H54 (cell line): ENCODE measurements around the gene PAX2.

ENCODE experiments used
- DNase-seq: peaks from one replicate; pipeline ENCODE4 v3.0.0; 2011; ENCODE audit warnings: low spot score, mixed read lengths; ENCODE audit not compliant: insufficient read length
- FAIRE-seq: peaks from 3 replicates; lab custom pipeline; 2011; peaks lifted over from hg19 to GRCh38; lab: Jason Lieb, UNC
- POLR2A ChIP-seq: IDR thresholded peaks from 2 replicates; pipeline ENCODE4 v1.6.1; 2011; ENCODE audit warnings: low read depth, mild to moderate bottlenecking, low read length

Gene PAX2

DNA sequence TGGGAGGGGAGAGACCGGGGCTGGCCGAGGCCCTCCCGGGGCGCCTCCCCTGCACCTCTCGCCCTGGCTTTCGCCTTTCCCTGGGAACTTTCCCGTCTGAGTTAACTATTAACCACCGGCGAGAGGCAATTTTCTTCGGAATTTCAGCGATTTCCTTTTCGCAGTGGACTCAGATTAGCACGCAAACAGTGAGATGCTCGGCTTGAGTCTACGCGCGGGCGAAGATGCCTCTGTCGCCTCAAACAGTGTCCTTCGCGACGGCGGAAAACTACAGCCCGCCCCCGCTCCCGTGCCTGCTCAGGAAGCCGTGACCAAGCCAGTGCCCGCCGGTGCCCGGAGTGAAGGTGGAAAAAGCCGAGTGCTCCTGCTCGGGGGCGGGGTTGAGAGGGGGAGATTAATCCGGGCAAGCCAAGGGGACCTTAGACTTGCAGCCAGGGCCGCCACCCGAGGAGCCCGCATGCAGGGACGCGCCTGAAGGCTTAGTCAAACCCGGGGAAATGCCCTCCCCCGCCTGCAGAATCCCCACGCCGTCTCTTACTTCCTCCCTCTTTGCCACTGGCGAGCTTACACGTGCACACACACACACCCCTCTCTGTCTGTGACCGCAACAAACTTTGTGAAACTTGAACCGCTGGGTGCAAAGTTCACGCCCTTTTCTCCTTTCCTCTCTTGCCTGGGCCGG, 14.5 kb upstream of the PAX2 start:
- no peak for FAIRE-seq
- DNase-seq: no peak
- TF ChIP-seq POLR2A: no peak

DNA sequence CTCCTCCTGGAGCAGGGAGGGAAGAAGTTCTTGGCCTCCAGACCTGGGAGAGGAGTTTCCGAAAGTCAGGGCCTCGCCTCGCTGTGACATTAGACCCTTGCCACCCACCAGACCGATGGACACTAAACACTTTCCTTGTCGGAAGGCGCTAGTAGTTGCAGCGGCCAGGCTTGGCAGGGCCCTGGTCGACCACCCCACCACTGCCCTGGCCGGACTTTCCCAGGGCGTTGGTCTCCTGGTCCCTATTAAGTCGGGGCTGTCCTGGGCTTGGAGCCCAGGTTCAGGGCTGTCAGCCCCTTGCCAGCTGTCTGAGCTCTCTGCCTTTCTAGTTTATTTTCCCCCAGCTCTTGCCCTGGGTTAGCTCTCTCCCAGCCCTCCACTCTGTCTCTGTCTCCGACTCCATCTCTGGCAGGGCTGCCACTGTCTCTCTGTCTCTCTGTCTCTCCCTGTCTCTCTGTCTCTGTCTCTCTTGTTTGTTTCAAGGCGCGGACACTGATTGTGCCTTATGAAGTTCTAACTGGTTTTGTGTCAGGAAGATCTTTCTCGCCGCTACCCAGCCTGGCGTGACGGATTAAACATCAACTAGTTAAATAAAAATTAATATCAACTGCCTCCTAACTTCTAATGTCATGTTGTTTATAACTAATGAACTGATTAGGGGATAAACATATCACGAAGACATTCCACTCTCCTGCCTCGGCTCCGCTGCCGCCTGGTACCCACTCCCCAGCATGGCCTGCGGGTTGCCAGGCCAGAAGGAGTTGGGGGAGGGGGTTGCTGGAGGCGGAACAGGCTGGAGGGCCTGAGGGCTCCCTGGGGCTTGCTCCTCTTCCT, 13.8 kb upstream of the PAX2 start:
- DNase-seq (no peak), FAIRE-seq (no peak)
- TF ChIP-seq POLR2A: no peak

DNA sequence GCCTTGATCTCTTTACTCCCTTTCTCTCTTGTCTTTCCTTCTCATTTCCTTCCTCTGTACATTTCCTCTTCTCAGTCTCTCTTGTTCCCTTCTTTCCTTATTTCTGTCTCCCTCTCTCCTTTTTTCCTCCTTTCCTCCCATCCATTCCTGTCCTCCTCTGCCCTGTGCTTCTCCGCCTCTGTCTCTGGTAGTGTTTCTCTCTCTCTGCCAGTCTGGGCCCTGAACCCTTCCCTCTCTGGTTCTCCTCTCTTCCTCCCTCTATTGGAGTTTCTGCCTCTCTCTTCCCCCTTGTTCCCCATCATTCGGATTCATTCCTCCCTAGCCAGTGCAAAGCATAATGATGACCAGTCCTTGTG, 13.2 kb upstream of the PAX2 start:
- no peak for TF ChIP-seq POLR2A
- DNase-seq: no peak
- FAIRE-seq: no peak

DNA sequence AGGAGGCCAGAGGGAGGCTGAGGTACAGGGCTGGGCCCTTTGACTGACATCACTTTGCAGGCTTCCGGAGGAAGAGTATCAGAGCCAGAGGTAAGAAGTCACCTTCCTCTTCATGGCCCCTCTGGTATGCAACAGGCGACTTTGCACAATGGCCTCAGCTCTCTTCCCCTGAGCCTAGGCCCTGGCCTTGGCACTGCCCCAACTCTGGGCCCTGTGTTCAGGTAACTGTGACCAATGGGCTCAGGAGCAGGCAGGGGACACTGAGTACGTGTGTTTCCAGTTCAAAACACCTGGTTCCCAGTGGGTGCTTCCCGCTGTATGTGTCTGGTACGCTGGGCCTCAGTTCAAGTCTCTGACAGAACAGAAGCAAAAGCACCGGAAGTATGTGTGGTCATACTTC, 12.1 kb upstream of the PAX2 start:
- FAIRE-seq (no peak), DNase-seq (no peak)
- TF ChIP-seq POLR2A: no peak

DNA sequence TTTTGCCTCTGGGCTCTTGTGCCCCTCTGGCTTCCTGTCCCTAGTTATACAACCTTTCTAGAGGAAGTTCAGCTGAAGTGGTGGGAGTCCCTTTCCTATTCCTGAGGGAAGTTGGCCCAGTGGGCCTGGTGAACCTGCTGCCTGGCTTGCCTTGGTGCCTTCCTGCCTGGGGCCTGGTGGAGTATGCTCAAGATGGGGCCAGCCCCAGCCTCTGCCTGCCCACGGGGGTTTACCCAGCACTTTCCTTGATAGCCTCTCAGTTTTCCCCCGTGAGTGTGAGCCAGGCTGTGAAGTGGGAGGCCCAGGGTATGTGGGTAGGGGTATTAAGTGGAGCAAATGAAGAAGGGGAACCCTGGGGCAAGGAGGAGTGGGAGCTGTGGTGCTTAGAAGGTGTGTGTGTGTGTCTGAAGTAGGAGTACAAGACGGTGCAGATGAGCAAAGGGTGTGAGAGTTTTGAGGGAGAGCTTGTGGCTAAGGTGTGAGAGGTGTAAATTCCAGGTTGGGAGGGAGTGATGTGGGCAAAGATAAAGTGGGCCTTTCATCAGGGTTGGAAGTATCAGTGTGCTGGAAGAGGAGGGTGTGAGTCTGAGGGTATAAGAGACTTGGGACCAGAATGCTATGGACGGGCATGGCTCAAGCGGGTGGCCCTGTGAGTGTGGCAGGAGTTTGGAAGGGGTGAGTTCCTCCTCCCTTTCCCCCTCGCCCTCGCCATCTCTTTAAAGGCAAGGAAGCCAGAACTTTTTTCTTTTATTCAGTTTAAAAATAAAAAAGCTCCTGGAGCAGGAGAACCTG, 10.9 kb upstream of the PAX2 start:
- TF ChIP-seq POLR2A: no peak
- no peak for FAIRE-seq

DNA sequence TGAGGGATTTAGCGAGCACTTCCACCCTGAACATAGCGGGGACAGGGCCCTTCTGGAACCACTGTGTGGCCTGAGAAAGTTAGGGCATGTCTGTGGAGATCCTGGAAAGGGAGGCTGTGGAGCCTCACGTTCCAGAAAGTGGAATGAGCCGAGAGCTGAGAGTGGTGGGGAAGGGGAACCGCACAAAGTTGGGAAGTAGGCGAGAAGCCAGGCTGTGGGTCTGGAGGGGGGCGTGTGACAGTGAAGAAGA, 10.4 kb upstream of the PAX2 start:
- FAIRE-seq (no peak), DNase-seq (no peak)
- TF ChIP-seq POLR2A: no peak

More for the DNA sequence above, 10.9 kb upstream of the PAX2 start:
- DNase-seq: no peak

DNA sequence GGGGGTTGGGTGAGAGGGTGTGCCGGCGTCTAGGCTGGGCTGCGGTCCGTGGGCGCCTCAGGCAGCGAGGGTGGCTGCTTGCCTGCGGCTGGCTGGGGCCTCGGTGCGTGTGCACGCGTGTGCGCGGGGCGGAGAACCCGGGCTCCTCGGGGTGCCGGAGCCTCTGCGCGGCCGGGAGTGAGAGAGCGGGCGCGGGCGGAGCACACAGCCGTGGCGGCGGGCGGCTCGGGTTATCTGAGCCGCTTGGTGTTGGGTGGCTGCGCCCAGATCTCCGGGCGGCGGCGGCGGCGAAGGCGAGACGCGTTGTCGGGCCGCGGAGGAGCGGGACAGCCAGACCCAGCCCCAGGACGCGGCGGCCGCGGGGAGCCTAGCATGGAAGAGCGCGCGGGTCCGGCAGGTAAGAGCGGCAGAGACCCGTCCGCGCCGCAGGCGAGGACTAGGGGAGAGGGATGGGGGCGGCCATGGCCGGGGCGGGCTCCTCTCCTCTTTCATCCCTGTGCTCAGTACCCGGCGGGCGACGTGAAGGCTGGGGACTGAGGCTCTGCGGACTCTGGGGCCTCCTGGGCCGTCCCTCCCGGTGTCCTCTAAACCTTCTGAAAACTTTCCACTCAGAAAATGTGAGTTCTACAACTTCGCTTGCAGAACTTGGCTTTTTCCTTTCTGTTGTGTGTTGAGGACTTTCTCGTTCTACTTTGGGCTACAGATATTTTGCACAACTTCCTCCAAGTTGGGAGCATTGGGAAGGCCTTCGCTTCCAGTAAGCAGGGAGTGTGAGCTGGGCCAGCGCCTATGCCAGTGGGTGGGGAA, 9.8 kb upstream of the PAX2 start:
- TF ChIP-seq POLR2A: no peak
- FAIRE-seq (no peak), DNase-seq (no peak)

DNA sequence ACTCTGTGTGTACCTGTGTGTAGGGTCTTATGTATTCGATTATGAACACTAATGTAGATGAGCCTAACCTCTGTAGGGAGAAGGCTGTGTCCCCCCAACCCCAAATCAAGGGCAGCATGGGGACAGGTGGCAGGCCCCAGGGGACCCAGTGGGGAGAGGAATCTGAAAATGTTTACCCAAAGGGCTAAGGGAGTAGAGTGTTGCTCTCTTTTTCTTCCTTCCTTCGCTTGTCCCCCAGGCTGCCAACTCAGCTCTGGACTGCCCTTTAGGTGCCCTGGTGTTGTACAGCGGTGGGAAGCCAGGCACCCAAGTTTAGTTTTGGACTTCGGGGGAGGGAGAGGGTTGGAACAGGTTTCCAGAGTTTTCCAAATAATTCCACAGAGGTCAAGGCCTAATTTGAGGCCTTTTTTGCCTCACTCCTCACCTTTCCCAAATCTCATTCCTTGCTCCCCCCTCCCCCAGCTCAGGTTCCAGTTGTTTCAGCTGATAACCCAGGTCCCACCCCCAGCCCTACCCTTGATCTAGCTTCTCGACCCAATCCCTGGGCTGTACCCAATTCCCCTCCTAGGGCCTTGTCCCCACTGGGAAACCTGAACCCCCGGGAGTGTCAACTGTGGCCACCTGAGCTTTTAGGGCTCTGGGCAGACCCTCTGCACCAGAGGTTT, 9.1 kb upstream of the PAX2 start:
- DNase-seq (no peak), FAIRE-seq (no peak)

DNA sequence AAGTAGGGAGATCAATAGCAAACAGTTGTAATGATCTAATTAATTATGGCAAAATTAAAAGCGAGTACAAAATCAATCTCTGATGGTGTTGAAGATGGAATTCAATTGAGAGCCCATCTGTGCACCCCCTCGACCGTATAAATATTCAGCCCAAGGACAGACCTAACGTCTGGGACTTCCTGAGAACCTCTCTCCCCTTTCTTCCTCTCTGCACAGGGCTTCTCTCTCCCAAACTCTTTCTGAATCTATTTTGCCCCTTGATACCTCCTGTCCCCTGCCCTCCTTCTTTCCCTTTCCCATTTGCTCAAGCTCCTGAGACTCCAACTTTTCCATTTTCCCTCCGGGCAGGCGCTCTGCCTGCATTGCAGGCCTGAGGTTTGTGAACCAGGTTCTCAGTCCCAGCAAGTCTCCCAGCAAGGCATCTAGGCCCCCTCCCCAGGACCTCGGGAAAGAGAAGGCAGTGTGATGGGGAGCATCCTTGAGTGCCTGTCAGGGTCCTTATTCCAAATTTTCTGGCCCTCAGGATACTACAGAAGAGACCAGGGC, 8.5 kb upstream of the PAX2 start:
- no peak for TF ChIP-seq POLR2A
- FAIRE-seq (no peak), DNase-seq (no peak)

More for the DNA sequence above, 9.1 kb upstream of the PAX2 start:
- no peak for TF ChIP-seq POLR2A

DNA sequence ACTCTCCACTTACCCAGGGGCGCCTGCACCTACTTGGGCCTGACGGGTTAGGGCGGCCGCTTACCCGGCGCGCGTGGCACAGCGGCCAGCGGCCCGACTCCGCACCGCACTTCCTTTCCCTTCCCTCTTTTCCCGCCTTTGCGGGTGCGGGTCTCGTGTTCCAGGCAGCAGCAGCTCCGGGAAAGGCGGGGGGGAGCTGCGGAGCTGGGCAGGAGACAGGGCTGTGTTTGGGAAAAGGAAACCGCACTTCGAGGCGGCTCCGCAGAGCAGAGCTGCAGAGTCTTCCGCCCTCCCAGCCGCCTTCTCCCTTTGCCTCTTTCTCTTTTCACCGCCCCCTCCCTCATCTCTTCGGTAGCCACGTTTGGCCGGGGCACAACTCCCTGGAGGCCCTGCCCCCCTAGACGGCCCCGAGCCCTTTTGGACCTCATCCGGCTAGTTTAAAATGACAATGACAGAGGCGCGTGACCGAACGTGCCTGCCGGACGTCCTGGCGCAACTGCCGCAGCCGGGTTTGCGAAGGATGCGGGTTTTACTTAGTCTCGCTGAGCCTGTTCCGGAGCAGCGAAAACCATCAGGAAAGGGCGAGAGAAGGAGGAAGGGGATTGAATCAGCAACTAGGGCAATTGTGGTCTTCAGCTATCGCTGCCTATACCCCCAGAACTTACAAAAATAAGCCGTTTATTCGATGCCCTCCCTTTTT, 7.9 kb upstream of the PAX2 start:
- TF ChIP-seq POLR2A: no peak
- FAIRE-seq (no peak), DNase-seq (no peak)

DNA sequence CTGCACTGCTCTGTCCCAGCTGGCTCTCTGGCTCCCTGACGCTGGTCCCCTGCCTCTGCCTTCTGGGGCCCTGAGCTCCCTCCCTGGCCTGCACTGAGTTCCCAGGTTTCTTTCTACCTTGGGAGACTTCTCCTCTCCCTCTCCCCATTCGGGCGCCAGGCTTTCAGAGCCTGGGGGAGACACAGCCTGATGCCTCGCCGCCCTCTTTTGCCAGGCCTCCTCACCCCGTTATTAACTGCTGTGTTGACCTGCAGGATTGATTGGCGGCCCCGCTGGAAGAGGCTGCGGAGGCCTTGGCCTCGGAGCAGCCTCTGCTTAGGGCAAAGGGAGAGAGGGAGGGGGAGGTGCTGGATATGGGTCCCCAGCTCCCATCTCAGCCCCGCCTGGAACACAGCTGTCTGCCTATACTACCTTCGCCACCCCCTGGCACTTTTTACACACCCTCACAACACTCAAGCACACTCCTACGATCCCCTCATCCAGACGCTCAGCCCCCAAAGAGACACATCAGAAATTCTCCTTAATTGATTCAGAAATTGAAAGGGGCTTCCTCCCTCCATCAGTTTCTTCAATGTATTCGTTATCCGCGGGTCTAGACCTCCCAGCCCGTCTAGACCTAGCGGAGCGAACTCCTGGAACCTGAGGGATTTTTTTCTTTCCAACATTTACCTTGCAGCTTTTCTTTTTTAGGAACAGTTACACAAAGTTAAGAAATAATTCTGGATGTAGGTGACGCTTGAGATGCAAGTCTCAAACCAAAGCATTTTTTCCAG, 7.1 kb upstream of the PAX2 start:
- TF ChIP-seq POLR2A: no peak
- DNase-seq: no peak
- FAIRE-seq: no peak
